GM12878 (cell line): ENCODE data around the gene KCND3. TPM values are rescaled to one million over a fixed set of nuclear protein-coding genes. Genes with fewer than 3 reads are reported as not detected.

Source experiments
- ATAC-seq: fragments of 200-7000 bp; cut with Tn5 transposase; 3 replicates; pipeline ENCODE4 v1.9.1; 2020; ENCODE audit warnings: mild to moderate bottlenecking, moderate library complexity
- BruUV-seq: library from RNA; stranded (reverse); fragments of 400-500 nt; replicated peaks from 2 replicates; lab custom pipeline; 2021; lab: Mats Ljungman, UMichigan
- CTCF ChIA-PET: fragments of 300-600 bp; sonication (Branson Sonifier 250); formaldehyde crosslinking; extraction: SDS; loops from one replicate; lab custom pipeline; 2021; ENCODE audit warnings: inconsistent platforms; lab: Yijun Ruan, JAX
- POLR2A ChIA-PET: fragments of 350-600 bp; formaldehyde crosslinking; extraction: SDS; loops from one replicate; lab custom pipeline; 2021; ENCODE audit warnings: inconsistent platforms; lab: Charles Lee
- RAD21 ChIA-PET: fragments of 300-600 bp; sonication (Branson Sonifier 250); formaldehyde crosslinking; loops from one replicate; lab custom pipeline; 2023; ENCODE audit warnings: antibody characterized with exemption; ENCODE audit not compliant: unreplicated experiment; lab: Charles Lee
- SMC1A ChIA-PET: fragments of 300-600 bp; sonication (Branson Sonifier 250); formaldehyde crosslinking; loops from one replicate; lab custom pipeline; 2023; ENCODE audit not compliant: unreplicated experiment, uncharacterized antibody; lab: Charles Lee
- DNase-seq: peaks from one replicate; pipeline ENCODE4 v3.0.0-alpha.2; 2011; ENCODE audit warnings: low read depth, low spot score
- FAIRE-seq: peaks from 3 replicates; lab custom pipeline; 2011; peaks lifted over from hg19 to GRCh38; lab: Jason Lieb, UNC
- H2AFZ ChIP-seq: 2 replicates; pipeline ENCODE4 v1.6.0; 2011; ENCODE audit warnings: low read depth, low read length, control low read depth; ENCODE audit not compliant: control insufficient read depth
- H3K27ac ChIP-seq: 2 replicates; pipeline ENCODE4 v1.5.1; 2011; ENCODE audit warnings: control low read depth; ENCODE audit not compliant: control insufficient read depth, insufficient read depth
- H3K27me3 ChIP-seq, 2 experiments: replicated peaks in 1 of 2; 2 replicates each; pipeline versions ENCODE4 v1.6.0 to v1.6.1; 2011; ENCODE audit warnings: low read length in 1 of 2; ENCODE audit not compliant: control insufficient read depth in 2 of 2, insufficient read depth in 2 of 2
- H3K36me3 ChIP-seq, 2 experiments: 2 replicates each; pipeline ENCODE4 v1.5.1; 2011; ENCODE audit warnings: low read length in 1 of 2; ENCODE audit not compliant: control insufficient read depth in 2 of 2, insufficient read depth in 2 of 2
- H3K4me1 ChIP-seq: 2 replicates; pipeline ENCODE4 v1.6.1; 2011; ENCODE audit warnings: mild to moderate bottlenecking, low read length, moderate library complexity, mixed read lengths; ENCODE audit not compliant: control insufficient read depth, insufficient read depth
- H3K4me2 ChIP-seq: 2 replicates; pipeline ENCODE4 v1.6.0; 2011; ENCODE audit warnings: control low read depth; ENCODE audit not compliant: control insufficient read depth, insufficient read depth
- H3K4me3 ChIP-seq: fragments of 200-600 bp; sonication (generic); 2 replicates; pipeline ENCODE4 v1.5.1; 2016
- H3K79me2 ChIP-seq: 2 replicates; pipeline ENCODE4 v1.6.0; 2011; ENCODE audit warnings: low read length; ENCODE audit not compliant: control insufficient read depth, insufficient read depth
- H3K9ac ChIP-seq: 2 replicates; pipeline ENCODE4 v1.8.0; 2011; ENCODE audit warnings: low read length, control low read depth, mixed read lengths; ENCODE audit not compliant: control insufficient read depth, insufficient read depth
- H3K9me3 ChIP-seq: replicated peaks from 3 replicates; pipeline ENCODE4 v1.5.1; 2011; ENCODE audit warnings: mild to moderate bottlenecking, low read length; ENCODE audit not compliant: control insufficient read depth, insufficient read depth
- H4K20me1 ChIP-seq: 2 replicates; pipeline ENCODE4 v1.6.0; 2011; ENCODE audit not compliant: control insufficient read depth, insufficient read depth
- BCL11A ChIP-seq: IDR thresholded peaks from 2 replicates; pipeline ENCODE4 v1.6.1; 2011; ENCODE audit warnings: low read depth, low read length
- CBFB ChIP-seq: IDR thresholded peaks from 2 replicates; pipeline ENCODE4 v1.6.1; 2016; ENCODE audit warnings: antibody characterized with exemption, low read depth
- CBX3 ChIP-seq: fragments of 200-600 bp; sonication (generic); IDR thresholded peaks from 2 replicates; pipeline ENCODE4 v1.6.1; 2016; ENCODE audit warnings: low read depth, borderline replicate concordance
- E2F8 ChIP-seq: fragments of 450-650 bp; IDR thresholded peaks from 2 replicates; pipeline ENCODE4 v1.6.1; 2018; ENCODE audit warnings: mild to moderate bottlenecking, low read depth, moderate library complexity; ENCODE audit not compliant: partially characterized antibody
- EED ChIP-seq: sonication (generic); IDR thresholded peaks from 2 replicates; pipeline ENCODE4 v1.6.1; 2016; ENCODE audit warnings: antibody characterized with exemption, low read depth
- EGR1 ChIP-seq, 2 experiments: IDR thresholded peaks; 1 replicate in 1 of 2; 2 replicates in 1 of 2; pipeline ENCODE4 v1.6.1; 2011 to 2012; ENCODE audit warnings: low read depth in 2 of 2, low read length in 2 of 2, borderline replicate concordance in 1 of 2, mild to moderate bottlenecking in 1 of 2, moderate library complexity in 1 of 2
- HDAC2 ChIP-seq: fragments of 200-600 bp; sonication (generic); IDR thresholded peaks from 2 replicates; pipeline ENCODE4 v1.6.1; 2017
- HDGF ChIP-seq: fragments of 450-650 bp; IDR thresholded peaks from 2 replicates; pipeline ENCODE4 v1.6.1; 2016; ENCODE audit warnings: antibody characterized with exemption
- LARP7 ChIP-seq: fragments of 450-650 bp; IDR thresholded peaks from 2 replicates; pipeline ENCODE4 v1.6.1; 2017; ENCODE audit warnings: mild to moderate bottlenecking
- MTA3 ChIP-seq: IDR thresholded peaks from 2 replicates; pipeline ENCODE4 v1.6.1; 2012; ENCODE audit warnings: low read length, inconsistent platforms, borderline replicate concordance
- MYC ChIP-seq: IDR thresholded peaks from 2 replicates; pipeline ENCODE4 v1.6.1; 2011; ENCODE audit warnings: mild to moderate bottlenecking, low read length, moderate library complexity, inconsistent platforms; ENCODE audit not compliant: insufficient read depth, insufficient replicate concordance, insufficient read length, severe bottlenecking
- NFYB ChIP-seq: IDR thresholded peaks from 2 replicates; pipeline ENCODE4 v1.6.1; 2011; ENCODE audit warnings: low read depth, mild to moderate bottlenecking, low read length, improper control_type of control experiment, moderate library complexity; ENCODE audit not compliant: insufficient read depth
- RELA ChIP-seq: fragments of 450-650 bp; IDR thresholded peaks from 2 replicates; pipeline ENCODE4 v1.8.0; 2014; ENCODE audit warnings: borderline replicate concordance; ENCODE audit not compliant: partially characterized antibody
- SIX5 ChIP-seq: IDR thresholded peaks from 2 replicates; pipeline ENCODE4 v1.6.1; 2011; ENCODE audit warnings: mild to moderate bottlenecking, low read depth, low read length, moderate library complexity; ENCODE audit not compliant: severe bottlenecking
- SREBF2 ChIP-seq: IDR thresholded peaks from 2 replicates; pipeline ENCODE4 v1.6.1; 2012; ENCODE audit warnings: mild to moderate bottlenecking, low read length
- STAT1 ChIP-seq: fragments of 450-650 bp; conservative IDR thresholded peaks from 2 replicates; pipeline ENCODE4 v1.6.1; 2014; ENCODE audit warnings: antibody characterized with exemption, mild to moderate bottlenecking
- TARDBP ChIP-seq: IDR thresholded peaks from 2 replicates; pipeline ENCODE4 v1.6.1; 2016; ENCODE audit warnings: borderline replicate concordance
- YY1 ChIP-seq: IDR thresholded peaks from 2 replicates; pipeline ENCODE4 v1.6.1; 2011; ENCODE audit warnings: low read depth, mild to moderate bottlenecking, low read length
- WGBS: methylation state at CpG from one replicate; pipeline ENCODE4 v1.1.6; 2016; ENCODE audit warnings: low lambda C conversion rate; ENCODE audit not compliant: insufficient replicate concordance, insufficient coverage; ENCODE audit errors: missing lambda C conversion rate; 5-methylcytosine and 5-hydroxymethylcytosine counted together
- in situ Hi-C: fragments of 300-500 bp; cut with MboI; formaldehyde crosslinking; loops from 9 replicates; pipeline ENCODE4 v1.14.3; 2018; ENCODE audit warnings: mixed read lengths
- intact Hi-C: fragments of 100-400 bp; cut with micrococcal nuclease; formaldehyde crosslinking; loops from one replicate; pipeline ENCODE4 v1.14.2; 2022; ENCODE audit not compliant: unreplicated experiment
- polyA plus RNA-seq, 11 experiments: library from polyadenylated mRNA; depleted of rRNA in 4 of 11; unstranded in 6 of 11; stranded (reverse) in 5 of 11; fragments of >200 nt; fragmentation: Nextera tagmentation in 4 of 11; fragmentation: Illumina TruSeq in 1 of 11; extraction: Ambion mirVana in 4 of 11; extraction: Trizol in 1 of 11; gene quantifications; 1 replicate in 1 of 11; 2 replicates in 10 of 11; pipeline versions ENCODE4 v1.2.1 to v1.2.3, GENCODE V29; 2011 to 2016; ENCODE audit warnings: inconsistent platforms in 2 of 11, missing spikeins in 2 of 11, low read depth in 1 of 11
- total RNA-seq, 4 experiments: library from RNA; depleted of rRNA in 3 of 4; stranded (reverse); fragments of >200 nt in 3 of 4; fragmentation: Illumina TruSeq in 1 of 4; extraction: Trizol in 1 of 4; gene quantifications; 2 replicates each; pipeline versions ENCODE4 v1.2.1 to v1.2.3, GENCODE V29; 2013 to 2021

KCND3 gene
- total and polyA plus RNA-seq, 10 of the 15 experiments (the other 5 are each of a cell fraction or from before 2014, with no cell fraction given) = 0.02 TPM; not detected in 9

- no peak for TF ChIP-seq RELA
- no peak for TF ChIP-seq BCL11A
- TF ChIP-seq NFYB = no peak
- no peak for TF ChIP-seq E2F8
- TF ChIP-seq TARDBP = no peak
- TF ChIP-seq SREBF2 = no peak
- TF ChIP-seq, all 136 proteins: peak for 0
Observed at GRCh38 chr1:111895017-111895416, 94.5 kb downstream of the KCND3 start (continued).

- TF ChIP-seq EED = no peak
- no peak for TF ChIP-seq LARP7
- no peak for TF ChIP-seq STAT1
- TF ChIP-seq SIX5 = no peak
- no peak for TF ChIP-seq MYC
- TF ChIP-seq EGR1 (IDR thresholded peaks at IDR 0.05; ENCODE audit: borderline replicate concordance in 1 of 2, low read depth in 2 of 2, low read length in 2 of 2) = no peak
- TF ChIP-seq HDAC2 = no peak
- no peak for TF ChIP-seq E2F8
- TF ChIP-seq HDGF = no peak
- no peak for TF ChIP-seq CBFB
- TF ChIP-seq CBX3 = no peak
- TF ChIP-seq MTA3 = no peak
- no peak for TF ChIP-seq YY1
- BruUV-seq = no TSS peak
- ATAC-seq (no peak), DNase-seq (no peak), FAIRE-seq (no peak)
- Histone ChIP-seq H3K27ac (no peak overlapping the region), H3K4me1 (no peaks in the 10 kb centered on the region), H3K36me3 (no peaks in the 10 kb centered on the region), H2AFZ (no peak overlapping the region), H3K4me2 (no peak overlapping the region), H3K79me2 (no peaks in the 10 kb centered on the region), H3K27me3 (peaks cover 0 to 2% of the 10 kb centered on the region in 2 experiments), H3K9ac (no peak overlapping the region), H3K4me3 (no peak overlapping the region), H4K20me1 (no peaks in the 10 kb centered on the region), H3K9me3 (no peaks in the 10 kb centered on the region)
- intact Hi-C loops (no loop called here), in situ Hi-C loops (no loop called here)
- ChIA-PET CTCF (no interaction called here), SMC1A (no interaction called here), POLR2A (no interaction called here), RAD21 (no interaction called here)
- 48% methylated on average over 6 of the region's 6 CpGs for WGBS
Observed at GRCh38 chr1:111894497-111894896, 95.0 kb downstream of the KCND3 start.
